ENCODE measurements around the gene MOXD1. TPM values are rescaled to one million over a fixed set of nuclear protein-coding genes. Genes with fewer than 3 reads are reported as not detected.

The MOXD1 gene
- not detected for polyA plus RNA-seq (2012; ENCODE audit: insufficient read depth, insufficient read length)

- H3K4me3 ChIP-seq (ENCODE audit: low read length): no peak within 1 kb of the TSS
- DNase-seq (ENCODE audit: low read depth, low spot score): no peak
Measured at GRCh38 chr6:132400883-132401617, at the start of gene MOXD1. TSS of gene MOXD1 (minus strand) at chr6:132401475. CDS start at chr6:132401426, 49 bp downstream.

DNA sequence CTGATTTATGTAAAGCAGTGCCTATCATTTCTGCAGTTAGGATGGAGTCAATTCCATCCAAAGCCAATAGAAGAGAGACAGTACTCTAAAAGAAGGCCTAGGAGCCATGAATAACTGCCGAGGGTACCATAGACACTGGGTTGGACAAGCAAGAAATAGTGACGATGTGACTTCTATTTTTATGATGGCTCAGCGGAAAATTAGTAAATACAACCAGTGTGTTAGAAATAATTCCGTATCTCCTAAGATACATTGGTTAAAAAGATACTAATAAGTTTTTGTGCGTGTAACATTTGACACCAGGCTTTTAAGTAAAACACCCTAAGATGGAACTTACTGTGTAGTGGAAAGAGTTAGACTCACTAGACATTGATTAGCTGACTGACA is 45.6 kb upstream of the MOXD1 start:
- no peak overlapping the region for H3K4me3 ChIP-seq (ENCODE audit: low read length)
- no peak for DNase-seq (ENCODE audit: low read depth, low spot score)

DNA sequence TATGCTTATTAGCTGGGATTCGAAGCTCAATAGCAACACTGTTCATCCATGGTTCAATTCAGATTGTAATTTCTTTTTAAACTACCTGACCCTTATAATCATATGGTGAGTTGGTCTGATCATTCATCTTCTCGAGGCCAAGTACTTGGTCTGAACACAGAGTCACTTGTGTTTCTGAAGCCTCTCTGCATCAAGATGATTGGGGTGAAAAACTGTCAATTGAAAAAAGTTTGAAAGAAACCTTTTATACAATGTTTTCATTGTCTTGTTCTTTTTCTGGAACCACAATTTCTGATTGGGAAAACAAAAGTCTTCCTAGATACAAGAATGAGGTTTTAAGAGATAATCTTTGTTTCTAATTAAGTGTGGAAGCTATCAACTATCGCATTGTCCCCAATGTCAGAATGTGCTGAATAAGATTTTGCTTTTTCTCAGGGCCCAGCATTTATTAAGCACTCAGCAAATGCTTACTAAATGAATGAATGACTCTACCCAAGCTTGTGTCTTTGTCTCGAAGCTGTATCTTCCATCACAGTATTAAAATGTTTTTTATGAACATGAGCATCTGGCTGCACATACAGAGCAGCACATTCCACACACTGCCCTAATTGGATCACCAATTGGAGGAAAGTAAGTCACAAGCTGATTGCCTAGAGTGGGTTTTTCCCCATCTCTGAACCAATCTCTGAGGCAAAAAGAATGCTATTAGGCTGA is 45.0 kb upstream of the MOXD1 start:
- H3K4me3 ChIP-seq (ENCODE audit: low read length): no peak overlapping the region
- DNase-seq (ENCODE audit: low read depth, low spot score): no peak

DNA sequence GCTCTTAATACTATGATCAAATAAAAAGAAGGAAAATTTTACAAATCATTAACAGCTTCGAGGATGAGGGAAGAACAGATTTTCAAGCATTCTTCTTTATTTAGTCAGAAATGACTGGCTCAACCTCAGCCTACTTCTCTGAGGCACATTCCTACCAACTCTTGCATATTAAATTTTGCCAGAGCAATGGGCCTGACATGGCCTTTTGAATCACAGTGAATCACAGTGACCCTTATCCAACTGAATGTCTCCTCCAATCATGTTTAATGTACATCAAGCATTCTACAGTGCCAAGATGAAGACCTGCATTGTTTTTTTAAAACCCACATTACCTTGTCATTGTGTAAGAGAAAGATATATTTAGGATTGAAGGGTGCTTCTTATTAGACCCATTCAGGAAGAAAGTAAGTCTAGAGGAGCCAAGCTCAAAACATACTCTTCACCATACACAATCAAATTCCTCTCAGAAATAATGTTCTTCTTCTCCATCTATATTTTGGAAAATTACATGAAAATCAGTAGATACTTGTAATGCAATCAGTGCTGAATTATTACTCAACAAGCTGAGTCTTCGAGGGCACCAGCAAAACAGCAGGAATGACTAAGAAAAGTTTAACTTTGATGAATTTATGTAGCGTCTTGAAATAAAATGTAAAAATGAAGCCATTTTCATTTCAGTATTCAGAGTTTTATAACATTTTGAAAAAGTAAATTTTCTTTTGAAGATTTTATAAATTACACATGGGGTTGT is 44.1 kb upstream of the MOXD1 start:
- DNase-seq (ENCODE audit: low read depth, low spot score): no peak
- no peak overlapping the region for H3K4me3 ChIP-seq (ENCODE audit: low read length)

DNA sequence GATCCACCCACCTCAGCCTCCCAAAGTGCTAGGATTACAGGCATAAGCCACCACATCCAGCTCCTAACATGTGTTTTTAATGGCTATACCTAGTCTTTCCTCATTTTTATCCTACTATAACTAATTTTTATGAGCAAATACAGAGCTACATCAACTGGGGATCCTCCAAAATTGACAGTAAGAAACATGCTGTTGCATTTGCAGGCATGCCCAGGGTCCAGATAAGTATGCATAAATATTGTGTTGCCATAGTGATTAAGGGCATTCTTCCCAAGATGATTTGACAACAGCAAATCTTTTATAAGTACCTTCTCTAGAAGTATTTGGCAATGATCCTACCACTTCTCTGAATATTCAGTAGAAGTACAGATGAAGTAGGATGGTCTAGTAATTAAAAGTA is 41.9 kb upstream of the MOXD1 start:
- DNase-seq (ENCODE audit: low read depth, low spot score): no peak
- H3K4me3 ChIP-seq (ENCODE audit: low read length): no peak overlapping the region

DNA sequence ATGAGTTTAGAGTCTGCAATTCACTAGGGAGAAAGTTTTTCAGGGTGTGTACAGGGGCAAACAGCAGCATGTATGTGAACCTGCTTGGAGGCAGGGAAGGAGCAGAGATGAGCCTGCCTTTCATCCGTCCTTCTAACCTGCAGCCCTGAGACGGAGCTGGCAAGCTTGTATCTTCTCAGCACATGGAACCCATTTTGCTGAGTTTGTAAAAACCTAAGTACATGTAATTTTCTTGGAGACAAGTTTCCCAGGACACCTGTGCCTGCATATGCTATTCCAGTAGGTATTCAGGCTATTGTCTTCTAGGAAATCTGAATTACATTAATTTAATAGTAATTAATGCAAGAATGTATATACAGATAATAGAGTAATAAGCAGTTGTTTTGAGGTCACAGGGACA is 28.8 kb upstream of the MOXD1 start:
- DNase-seq (ENCODE audit: low read depth, low spot score): no peak
- H3K4me3 ChIP-seq (ENCODE audit: low read length): no peak overlapping the region

DNA sequence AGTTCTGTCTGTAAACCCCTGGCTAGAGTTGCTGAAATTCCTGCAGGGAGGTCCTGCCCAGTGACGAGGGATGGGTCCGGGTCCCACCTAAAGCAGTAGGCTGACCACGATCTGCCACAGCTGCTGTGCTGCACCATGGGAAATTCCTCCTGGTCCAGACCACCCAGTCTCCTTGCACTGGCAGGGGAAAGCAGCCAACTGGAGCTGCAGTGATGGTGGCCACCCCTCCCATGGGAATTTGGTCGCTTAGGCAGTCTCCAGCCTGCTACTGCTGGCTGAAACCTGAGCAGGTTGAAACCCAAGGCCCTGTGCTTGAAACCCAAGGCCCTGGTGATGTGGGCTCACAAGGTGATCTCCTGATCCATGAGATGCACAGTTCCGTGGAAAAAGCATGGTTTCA is 23.9 kb upstream of the MOXD1 start:
- DNase-seq (ENCODE audit: low read depth, low spot score): no peak
- no peak overlapping the region for H3K4me3 ChIP-seq (ENCODE audit: low read length)

DNA sequence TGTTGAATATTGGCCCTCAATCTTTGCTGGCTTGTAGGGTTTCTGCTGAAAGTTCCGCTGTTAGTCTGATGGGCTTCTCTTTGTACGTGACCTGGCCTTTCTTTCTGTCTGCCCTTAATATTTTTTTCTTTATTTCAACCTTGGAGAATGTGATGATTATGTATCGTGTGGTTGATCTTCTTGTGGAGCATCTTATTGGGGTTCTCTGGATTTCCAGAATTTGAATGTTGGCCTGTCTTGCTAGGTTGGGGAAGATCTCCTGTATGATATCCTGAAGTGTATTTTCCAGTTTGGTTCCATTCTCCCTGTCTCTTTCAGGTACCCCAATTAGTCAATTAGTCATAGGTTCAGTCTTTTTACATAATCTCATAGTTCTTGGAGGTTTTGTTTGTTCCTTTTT is 22.6 kb upstream of the MOXD1 start:
- H3K4me3 ChIP-seq (ENCODE audit: low read length): no peak overlapping the region
- no peak for DNase-seq (ENCODE audit: low read depth, low spot score)

- H3K4me3 ChIP-seq (ENCODE audit: low read length): no peak overlapping the region
- no peak for DNase-seq (ENCODE audit: low read depth, low spot score)
Measured at GRCh38 chr6:132418235-132418965, 17.1 kb upstream of the MOXD1 start.

DNA sequence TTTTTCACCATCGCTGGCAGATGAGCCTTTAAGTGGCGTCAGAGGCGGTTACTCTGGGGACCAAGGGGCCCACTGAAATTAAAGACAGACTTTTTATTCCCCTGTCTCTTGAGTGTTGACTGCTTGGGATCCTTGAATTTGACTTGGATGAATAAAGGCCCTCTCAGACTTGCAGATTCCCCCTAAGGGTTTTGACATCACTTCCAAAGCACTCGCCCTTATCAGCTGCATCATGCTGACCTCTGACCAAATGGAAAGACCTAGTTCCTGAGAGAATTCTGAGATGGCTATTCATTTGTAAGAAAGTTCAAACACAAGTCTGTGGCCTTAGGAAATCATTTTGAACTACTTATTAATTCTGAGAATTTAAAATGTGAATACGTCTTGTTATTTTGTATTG is 13.5 kb upstream of the MOXD1 start:
- no peak for DNase-seq (ENCODE audit: low read depth, low spot score)
- no peak overlapping the region for H3K4me3 ChIP-seq (ENCODE audit: low read length)

GRCh38 chr6:132414322-132414721 is 13.0 kb upstream of the MOXD1 start:
- DNase-seq (ENCODE audit: low read depth, low spot score): no peak

GRCh38 chr6:132413499-132413802 is 12.2 kb upstream of the MOXD1 start:
- DNase-seq (ENCODE audit: low read depth, low spot score): no peak
- H3K4me3 ChIP-seq (ENCODE audit: low read length): no peak overlapping the region

More at GRCh38 chr6:132414322-132414721, 13.0 kb upstream of the MOXD1 start:
- H3K4me3 ChIP-seq (ENCODE audit: low read length): no peak overlapping the region

GRCh38 chr6:132412656-132413498 is 11.6 kb upstream of the MOXD1 start:
- DNase-seq (ENCODE audit: low read depth, low spot score): no peak
- H3K4me3 ChIP-seq (ENCODE audit: low read length): no peak overlapping the region

DNA sequence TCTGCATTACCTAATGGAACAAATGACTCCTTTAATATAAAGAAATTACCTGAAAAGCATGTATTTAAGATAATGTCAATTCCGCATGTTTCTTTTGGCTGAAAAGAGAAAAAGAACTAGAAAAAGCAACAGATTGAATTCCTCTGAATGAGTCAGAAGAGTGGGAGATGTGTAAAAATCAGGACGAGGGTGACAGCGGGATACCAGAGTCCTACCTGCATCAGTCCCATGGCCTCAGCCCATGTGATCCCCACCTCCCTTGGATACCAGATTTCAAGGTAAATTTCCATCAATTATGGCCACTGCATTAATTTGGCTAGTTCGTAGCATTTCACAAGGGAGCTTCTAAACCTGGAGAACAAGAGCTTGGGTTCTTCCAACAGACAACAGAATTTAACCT is 10.0 kb upstream of the MOXD1 start:
- DNase-seq (ENCODE audit: low read depth, low spot score): no peak
- H3K4me3 ChIP-seq (ENCODE audit: low read length): no peak overlapping the region

DNA sequence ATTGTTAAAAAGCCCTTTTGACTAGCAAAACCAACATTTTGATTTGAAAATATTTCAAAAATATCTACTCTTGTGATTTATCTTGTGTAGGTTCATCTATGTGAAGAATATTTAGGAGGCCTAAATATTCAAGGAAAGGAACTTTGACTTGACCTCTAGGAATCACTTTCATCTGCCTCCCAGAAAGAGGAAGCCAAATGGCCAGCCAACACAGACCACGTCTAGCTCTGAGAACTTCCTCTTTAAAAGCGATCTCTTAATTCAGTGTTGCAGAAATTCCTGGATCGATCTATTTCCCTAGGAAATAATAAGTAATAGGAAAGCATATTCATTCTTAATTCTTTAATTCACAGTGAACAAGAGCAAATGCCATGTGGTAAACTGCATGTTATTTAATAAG is 9.6 kb upstream of the MOXD1 start:
- no peak for DNase-seq (ENCODE audit: low read depth, low spot score)
- H3K4me3 ChIP-seq (ENCODE audit: low read length): no peak overlapping the region

GRCh38 chr6:132405143-132405915 is 4.1 kb upstream of the MOXD1 start:
- no peak for DNase-seq (ENCODE audit: low read depth, low spot score)
- no peak overlapping the region for H3K4me3 ChIP-seq (ENCODE audit: low read length)

DNA sequence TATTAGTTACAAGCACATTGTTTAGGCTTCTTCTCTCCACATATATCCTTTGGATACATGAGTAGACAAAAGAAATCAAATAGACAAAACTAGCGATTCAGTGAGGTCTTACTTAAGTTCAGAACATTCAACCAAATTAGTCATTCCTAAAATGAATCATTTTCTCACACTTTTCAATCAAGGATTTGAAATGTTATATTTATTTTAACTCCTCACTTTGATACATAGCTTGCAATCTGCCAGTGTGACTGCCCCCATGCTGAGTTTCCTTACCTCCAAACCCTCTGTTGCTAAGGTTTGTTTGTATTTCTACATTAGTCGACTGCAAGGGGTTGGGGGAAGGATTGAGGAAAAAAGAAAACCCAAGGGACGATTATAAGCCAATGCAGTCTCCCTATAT is 3.5 kb upstream of the MOXD1 start:
- DNase-seq (ENCODE audit: low read depth, low spot score): no peak
- no peak overlapping the region for H3K4me3 ChIP-seq (ENCODE audit: low read length)

GRCh38 chr6:132404330-132404729 is 3.1 kb upstream of the MOXD1 start:
- DNase-seq (ENCODE audit: low read depth, low spot score): no peak
- no peak overlapping the region for H3K4me3 ChIP-seq (ENCODE audit: low read length)

Data from Jurkat, Clone E6-1 (cell line).